H9 (cell line): Measurements from ENCODE around the gene ADAMTS3. TPM values are rescaled to one million over a fixed set of nuclear protein-coding genes. Genes with fewer than 3 reads are reported as not detected.

Experiments used
- DNase-seq: peaks from one replicate; pipeline ENCODE4 v3.0.0-alpha.2; 2017
- H2AFZ ChIP-seq: one replicate; pipeline ENCODE4 v1.6.1; 2013; ENCODE audit warnings: mild to moderate bottlenecking, low read length, control low read depth, moderate library complexity
- H2AK5ac ChIP-seq: 2 replicates; pipeline ENCODE4 v1.6.1; 2013; ENCODE audit warnings: low read length, control low read depth, mixed read lengths; ENCODE audit not compliant: insufficient read length
- H2BK120ac ChIP-seq: one replicate; pipeline ENCODE4 v1.6.1; 2013; ENCODE audit warnings: low read depth, mild to moderate bottlenecking, low read length, control low read depth, inconsistent platforms; ENCODE audit not compliant: poor library complexity, severe bottlenecking
- H2BK12ac ChIP-seq: 2 replicates; pipeline ENCODE4 v1.6.1; 2013; ENCODE audit warnings: low read length, control low read depth, mixed read lengths, low read depth; ENCODE audit not compliant: insufficient read length
- H2BK15ac ChIP-seq: 2 replicates; pipeline ENCODE4 v1.6.1; 2013; ENCODE audit warnings: low read depth, low read length, control low read depth
- H2BK20ac ChIP-seq: one replicate; pipeline ENCODE4 v1.6.1; 2013; ENCODE audit warnings: low read depth, mild to moderate bottlenecking, low read length, control low read depth, inconsistent platforms; ENCODE audit not compliant: poor library complexity, severe bottlenecking
- H2BK5ac ChIP-seq: 2 replicates; pipeline ENCODE4 v1.6.1; 2013; ENCODE audit warnings: low read length, control low read depth, mixed read lengths; ENCODE audit not compliant: insufficient read length
- H3K14ac ChIP-seq: 2 replicates; pipeline ENCODE4 v1.6.1; 2013; ENCODE audit warnings: low read length, control low read depth; ENCODE audit not compliant: insufficient read depth
- H3K18ac ChIP-seq: 2 replicates; pipeline ENCODE4 v1.6.1; 2013; ENCODE audit warnings: low read depth, mild to moderate bottlenecking, mixed read lengths, low read length, control low read depth; ENCODE audit not compliant: insufficient read length
- H3K23ac ChIP-seq: 2 replicates; pipeline ENCODE4 v1.6.1; 2013; ENCODE audit warnings: low read length, control low read depth, mixed read lengths, low read depth; ENCODE audit not compliant: insufficient read length
- H3K23me2 ChIP-seq: 2 replicates; pipeline ENCODE4 v1.6.1; 2013; ENCODE audit warnings: low read depth, mild to moderate bottlenecking, mixed read lengths, low read length, control low read depth; ENCODE audit not compliant: insufficient read length, poor library complexity, severe bottlenecking
- H3K27ac ChIP-seq: 2 replicates; pipeline ENCODE4 v1.5.1; 2013; ENCODE audit warnings: low read length, control low read depth, mixed read lengths, low read depth; ENCODE audit not compliant: insufficient read length
- H3K27me3 ChIP-seq: 2 replicates; pipeline ENCODE4 v1.6.1; 2013; ENCODE audit warnings: low read length, control low read depth, inconsistent platforms; ENCODE audit not compliant: insufficient read depth
- H3K4ac ChIP-seq: 2 replicates; pipeline ENCODE4 v1.6.1; 2013; ENCODE audit warnings: low read depth, mild to moderate bottlenecking, control low read depth, inconsistent platforms, low read length, moderate library complexity
- H3K4me1 ChIP-seq: 2 replicates; pipeline ENCODE4 v1.6.1; 2013; ENCODE audit warnings: low read length, control low read depth, inconsistent platforms; ENCODE audit not compliant: insufficient read depth
- H3K4me2 ChIP-seq: 2 replicates; pipeline ENCODE4 v1.6.1; 2013; ENCODE audit warnings: low read length, control low read depth, mixed read lengths; ENCODE audit not compliant: insufficient read length, insufficient read depth
- H3K56ac ChIP-seq: 2 replicates; pipeline ENCODE4 v1.6.1; 2013; ENCODE audit warnings: low read depth, mild to moderate bottlenecking, mixed read lengths, low read length, control low read depth; ENCODE audit not compliant: insufficient read length
- H3K79me1 ChIP-seq: 2 replicates; pipeline ENCODE4 v1.6.1; 2013; ENCODE audit warnings: low read depth, mild to moderate bottlenecking, moderate library complexity, low read length, control low read depth, inconsistent platforms; ENCODE audit not compliant: insufficient read depth, poor library complexity, severe bottlenecking
- H3K79me2 ChIP-seq: 2 replicates; pipeline ENCODE4 v1.6.1; 2013; ENCODE audit warnings: low read length, control low read depth, inconsistent platforms; ENCODE audit not compliant: insufficient read depth
- H3K9ac ChIP-seq: 2 replicates; pipeline ENCODE4 v1.6.1; 2013; ENCODE audit warnings: low read length, control low read depth, mixed read lengths; ENCODE audit not compliant: insufficient read length; ENCODE audit errors: extremely low read depth
- H3K9me3 ChIP-seq: one replicate; pipeline ENCODE4 v1.6.1; 2013; ENCODE audit warnings: low read depth, low read length, inconsistent platforms; ENCODE audit not compliant: control insufficient read depth
- H3T11ph ChIP-seq: one replicate; pipeline ENCODE4 v1.6.1; 2013; ENCODE audit warnings: mild to moderate bottlenecking, low read length, control low read depth, inconsistent platforms
- H4K20me1 ChIP-seq: one replicate; pipeline ENCODE4 v1.6.1; 2013; ENCODE audit not compliant: control insufficient read depth, insufficient read length, insufficient read depth
- H4K5ac ChIP-seq: 2 replicates; pipeline ENCODE4 v1.6.1; 2013; ENCODE audit warnings: low read depth, mild to moderate bottlenecking, mixed read lengths, low read length, control low read depth; ENCODE audit not compliant: insufficient read length
- H4K8ac ChIP-seq: replicated peaks from 2 replicates; pipeline ENCODE4 v1.6.1; 2013; ENCODE audit warnings: low read length, control low read depth, mixed read lengths, low read depth; ENCODE audit not compliant: insufficient read length
- H4K91ac ChIP-seq: 2 replicates; pipeline ENCODE4 v1.6.1; 2013; ENCODE audit warnings: low read depth, mild to moderate bottlenecking, moderate library complexity, mixed read lengths, low read length, control low read depth; ENCODE audit not compliant: insufficient read length
- H3K27ac Mint-ChIP-seq, 3 experiments: 2 replicates in 2 of 3; 3 replicates in 1 of 3; pipeline ENCODE4 v1.8.0; 2020 to 2021; ENCODE audit warnings: mixed read lengths in 3 of 3, mild to moderate bottlenecking in 1 of 3, moderate library complexity in 1 of 3
- H3K27me3 Mint-ChIP-seq: 2 replicates; pipeline ENCODE4 v1.8.0; 2021; ENCODE audit warnings: low read depth, mild to moderate bottlenecking, moderate library complexity, mixed read lengths
- H3K36me3 Mint-ChIP-seq, 3 experiments: 2 replicates in 2 of 3; 3 replicates in 1 of 3; pipeline ENCODE4 v1.8.0; 2020 to 2021; ENCODE audit warnings: low read depth in 3 of 3, mixed read lengths in 3 of 3; ENCODE audit not compliant: insufficient read depth in 1 of 3
- H3K4me1 Mint-ChIP-seq, 2 experiments: 2 replicates each; pipeline ENCODE4 v1.8.0; 2020; ENCODE audit warnings: mixed read lengths in 2 of 2
- H3K4me3 Mint-ChIP-seq, 2 experiments: 2 replicates in 1 of 2; 3 replicates in 1 of 2; pipeline ENCODE4 v1.8.0; 2020 to 2021; ENCODE audit warnings: mild to moderate bottlenecking in 2 of 2, mixed read lengths in 2 of 2, moderate library complexity in 1 of 2
- H3K9me3 Mint-ChIP-seq, 2 experiments: 2 replicates in 1 of 2; 3 replicates in 1 of 2; pipeline ENCODE4 v1.8.0; 2020; ENCODE audit warnings: mild to moderate bottlenecking in 2 of 2, mixed read lengths in 2 of 2, moderate library complexity in 1 of 2
- WGBS: extraction: QIAGEN DNeasy Blood & Tissue Kit; methylation state at CpG from one replicate; pipeline ENCODE4 v1.1.7; 2013; ENCODE audit warnings: missing lambda C conversion rate, low lambda C conversion rate, mixed read lengths; ENCODE audit not compliant: insufficient read length; ENCODE audit errors: extremely low coverage; 5-methylcytosine and 5-hydroxymethylcytosine counted together
- total RNA-seq: library from RNA; stranded (reverse); gene quantifications from 2 replicates; pipeline ENCODE4 v1.2.1, GENCODE V29; 2021
- TF ChIP-seq, protein P1 (sequence below): fragments of 200-600 bp; sonication (generic); conservative IDR thresholded peaks from 3 replicates; pipeline ENCODE4 v1.8.0; 2021; ENCODE audit warnings: antibody characterized with exemption, mild to moderate bottlenecking

ADAMTS3 gene
- total RNA-seq, 1 experiment from 2014 or later = 1.1 TPM

DNA sequence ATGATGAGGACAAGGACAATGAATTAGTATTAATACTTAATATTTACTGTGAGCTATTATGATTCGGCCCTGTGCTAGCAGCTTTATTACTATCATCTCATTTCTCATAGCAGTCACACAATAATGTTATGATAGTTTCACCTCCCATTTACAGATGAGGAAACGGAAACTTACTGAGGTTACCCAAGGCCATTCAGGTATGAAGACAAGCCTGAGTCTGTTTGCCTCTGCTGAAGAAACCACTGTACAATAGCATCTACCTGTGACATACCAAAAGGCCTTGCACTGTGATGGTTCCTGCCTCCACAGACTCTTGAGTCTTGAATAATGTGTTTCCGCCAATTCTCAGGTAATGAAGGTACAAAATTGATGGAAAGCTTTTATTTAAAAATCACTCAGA, 288.8 kb downstream of the ADAMTS3 start:
- no peak for DNase-seq
- Histone ChIP-seq H3T11ph (no peak overlapping the region), H3K14ac (no peak overlapping the region), H2AFZ (no peak overlapping the region), H3K27ac (no peak overlapping the region), H4K8ac (no peak overlapping the region), H3K79me2 (no peaks in the 10 kb centered on the region), H2BK120ac (no peak overlapping the region), H3K4me2 (no peak overlapping the region), H3K23me2 (no peaks in the 10 kb centered on the region), H4K91ac (no peak overlapping the region), H4K5ac (no peak overlapping the region), H3K27me3 (no peaks in the 10 kb centered on the region), H4K20me1 (no peaks in the 10 kb centered on the region), H2BK5ac (no peak overlapping the region), H3K18ac (no peak overlapping the region), H3K79me1 (no peaks in the 10 kb centered on the region), H2BK12ac (no peak overlapping the region), H3K9ac (no peak overlapping the region), H3K4ac (no peak overlapping the region), H2AK5ac (no peak overlapping the region), H2BK15ac (no peak overlapping the region), H3K9me3 (no peaks in the 10 kb centered on the region), H3K56ac (no peak overlapping the region), H3K23ac (no peak overlapping the region), H3K4me1 (no peaks in the 10 kb centered on the region), H2BK20ac (no peak overlapping the region)
- Mint-ChIP-seq H3K4me3 (no peak overlapping the region), H3K36me3 (peaks cover 0 to 5% (median 4%) of the 10 kb centered on the region in 3 experiments; a peak in 4 of 7 replicates), H3K4me1 (peaks cover 0 to 4% of the 10 kb centered on the region in 2 experiments; a peak in 2 of 4 replicates), H3K27ac (no peak overlapping the region), H3K27me3 (no peaks in the 10 kb centered on the region), H3K9me3 (no peaks in the 10 kb centered on the region)
- no CpG with 5 or more reads among the region's 3 CpGs for WGBS
- TF ChIP-seq, protein P1, sequence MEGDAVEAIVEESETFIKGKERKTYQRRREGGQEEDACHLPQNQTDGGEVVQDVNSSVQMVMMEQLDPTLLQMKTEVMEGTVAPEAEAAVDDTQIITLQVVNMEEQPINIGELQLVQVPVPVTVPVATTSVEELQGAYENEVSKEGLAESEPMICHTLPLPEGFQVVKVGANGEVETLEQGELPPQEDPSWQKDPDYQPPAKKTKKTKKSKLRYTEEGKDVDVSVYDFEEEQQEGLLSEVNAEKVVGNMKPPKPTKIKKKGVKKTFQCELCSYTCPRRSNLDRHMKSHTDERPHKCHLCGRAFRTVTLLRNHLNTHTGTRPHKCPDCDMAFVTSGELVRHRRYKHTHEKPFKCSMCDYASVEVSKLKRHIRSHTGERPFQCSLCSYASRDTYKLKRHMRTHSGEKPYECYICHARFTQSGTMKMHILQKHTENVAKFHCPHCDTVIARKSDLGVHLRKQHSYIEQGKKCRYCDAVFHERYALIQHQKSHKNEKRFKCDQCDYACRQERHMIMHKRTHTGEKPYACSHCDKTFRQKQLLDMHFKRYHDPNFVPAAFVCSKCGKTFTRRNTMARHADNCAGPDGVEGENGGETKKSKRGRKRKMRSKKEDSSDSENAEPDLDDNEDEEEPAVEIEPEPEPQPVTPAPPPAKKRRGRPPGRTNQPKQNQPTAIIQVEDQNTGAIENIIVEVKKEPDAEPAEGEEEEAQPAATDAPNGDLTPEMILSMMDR = no peak
